HepG2 (cell line): ENCODE results near the gene KRTAP26-1. TPM values are rescaled to one million over a fixed set of nuclear protein-coding genes. Genes with fewer than 3 reads are reported as not detected.

Source experiments
- ATAC-seq: fragments of 200-7000 bp; cut with Tn5 transposase; 3 replicates; pipeline ENCODE4 v1.9.1; 2020; ENCODE audit warnings: mild to moderate bottlenecking, moderate library complexity
- BruUV-seq: library from RNA; stranded (reverse); fragments of 400-500 nt; replicated peaks from 2 replicates; lab custom pipeline; 2021; lab: Mats Ljungman, UMichigan
- CTCF ChIA-PET: fragments of 300-600 bp; formaldehyde crosslinking; extraction: SDS; loops from one replicate; lab custom pipeline; 2021; ENCODE audit warnings: low total read pairs, inconsistent platforms, low intra/inter-chr PET ratio; lab: Yijun Ruan, JAX
- POLR2A ChIA-PET: fragments of 350-600 bp; sonication (Branson Sonifier 250); formaldehyde crosslinking; loops from one replicate; lab custom pipeline; 2020; ENCODE audit warnings: antibody characterized with exemption, inconsistent platforms; lab: Yijun Ruan, JAX
- DNase-seq: peaks from one replicate; pipeline ENCODE4 v3.0.0-alpha.2; 2015; ENCODE audit warnings: low spot score
- FAIRE-seq: peaks from 3 replicates; lab custom pipeline; 2011; peaks lifted over from hg19 to GRCh38; lab: Jason Lieb, UNC
- H2AFZ ChIP-seq: one replicate; pipeline ENCODE4 v1.6.1; 2011; ENCODE audit warnings: low read length, inconsistent platforms
- H3K27ac ChIP-seq: fragments of 300-600 bp; 3 replicates; pipeline ENCODE4 v1.8.0; 2011; ENCODE audit warnings: mixed run types, mild to moderate bottlenecking, mixed read lengths, low read length, inconsistent platforms; ENCODE audit not compliant: insufficient read depth; ENCODE audit errors: extremely low read length
- H3K27me3 ChIP-seq, 2 experiments: fragments of 200-600 bp in 1 of 2; 2 replicates in 1 of 2; 3 replicates in 1 of 2; pipeline versions ENCODE4 v1.6.0 to v1.8.0; 2011; ENCODE audit warnings: low read length in 2 of 2, mild to moderate bottlenecking in 2 of 2, moderate library complexity in 2 of 2, inconsistent platforms in 1 of 2; ENCODE audit not compliant: insufficient read depth in 2 of 2, control insufficient read depth in 1 of 2
- H3K36me3 ChIP-seq, 2 experiments: fragments of 200-600 bp in 1 of 2; replicated peaks in 1 of 2; 2 replicates in 1 of 2; 3 replicates in 1 of 2; pipeline versions ENCODE4 v1.5.1 to v1.8.0; 2011; ENCODE audit warnings: low read length in 2 of 2, inconsistent platforms in 1 of 2; ENCODE audit not compliant: insufficient read depth in 2 of 2, control insufficient read depth in 1 of 2
- H3K4me1 ChIP-seq: 2 replicates; pipeline ENCODE4 v1.5.1; 2012; ENCODE audit warnings: low read length, inconsistent platforms; ENCODE audit not compliant: insufficient read depth
- H3K4me2 ChIP-seq: 2 replicates; pipeline ENCODE4 v1.6.0; 2011; ENCODE audit warnings: low read depth, low read length, inconsistent platforms
- H3K4me3 ChIP-seq, 3 experiments: fragments of 200-600 bp in 1 of 3; sonication (generic), shearing (Covaris generic) in 1 of 3; replicated peaks in 1 of 3; 2 replicates each; pipeline ENCODE4 v1.5.1; 2011 to 2016; ENCODE audit warnings: low read length in 3 of 3, inconsistent platforms in 2 of 3, low read depth in 2 of 3, mild to moderate bottlenecking in 2 of 3, control low read depth in 1 of 3, mixed read lengths in 1 of 3; ENCODE audit not compliant: insufficient read depth in 1 of 3
- H3K79me2 ChIP-seq: one replicate; pipeline ENCODE4 v1.6.1; 2011; ENCODE audit warnings: low read length, inconsistent platforms; ENCODE audit not compliant: insufficient read depth
- H3K9ac ChIP-seq: 2 replicates; pipeline ENCODE4 v1.6.0; 2011; ENCODE audit warnings: mild to moderate bottlenecking, low read depth, low read length, inconsistent platforms; ENCODE audit not compliant: insufficient read depth
- H3K9me3 ChIP-seq: 2 replicates; pipeline ENCODE4 v1.5.1; 2012; ENCODE audit warnings: mild to moderate bottlenecking, low read length
- H4K20me1 ChIP-seq: 2 replicates; pipeline ENCODE4 v1.6.0; 2011; ENCODE audit warnings: inconsistent platforms, mild to moderate bottlenecking, low read length, moderate library complexity; ENCODE audit not compliant: insufficient read depth
- ARID4A ChIP-seq: sonication (generic); formaldehyde crosslinking; IDR thresholded peaks from 2 replicates; pipeline ENCODE4 v1.5.0; 2020; ENCODE audit warnings: mild to moderate bottlenecking, missing genetic modification reagents, borderline replicate concordance
- ARNT ChIP-seq: fragments of 450-650 bp; IDR thresholded peaks from 2 replicates; pipeline ENCODE4 v1.6.1; 2017
- BCL6 ChIP-seq: IDR thresholded peaks from 2 replicates; pipeline ENCODE4 v1.6.1; 2016; ENCODE audit warnings: missing genetic modification reagents, missing compliant biosample characterization
- E2F1 ChIP-seq: sonication (generic); formaldehyde crosslinking; IDR thresholded peaks from 2 replicates; pipeline ENCODE4 v1.5.0; 2020; ENCODE audit warnings: missing genetic modification reagents
- ETV6 ChIP-seq: sonication (generic); formaldehyde crosslinking; conservative IDR thresholded peaks from 2 replicates; pipeline ENCODE4 v1.4.0; 2020; ENCODE audit warnings: missing genetic modification reagents
- FOXK2 ChIP-seq: fragments of 450-650 bp; IDR thresholded peaks from 2 replicates; pipeline ENCODE4 v1.6.1; 2016
- GABPB1 ChIP-seq: IDR thresholded peaks from 2 replicates; pipeline ENCODE4 v1.6.1; 2016; ENCODE audit warnings: mild to moderate bottlenecking, missing genetic modification reagents, moderate library complexity, missing compliant biosample characterization
- REPIN1 ChIP-seq: sonication (generic); formaldehyde crosslinking; IDR thresholded peaks from 2 replicates; pipeline ENCODE4 v1.8.0; 2022; ENCODE audit warnings: missing genetic modification reagents, low read depth, mild to moderate bottlenecking, borderline replicate concordance
- SIN3A ChIP-seq: IDR thresholded peaks from 2 replicates; pipeline ENCODE4 v1.6.1; 2011; ENCODE audit warnings: low read depth, mild to moderate bottlenecking, control low read depth, low read length, borderline replicate concordance
- TCF7L2 ChIP-seq: IDR thresholded peaks from 2 replicates; pipeline ENCODE4 v1.6.1; 2011; ENCODE audit warnings: mild to moderate bottlenecking, low read depth, low read length, moderate library complexity
- XBP1 ChIP-seq: sonication (generic); formaldehyde crosslinking; IDR thresholded peaks from 2 replicates; pipeline ENCODE4 v1.5.0; 2020; ENCODE audit warnings: missing genetic modification reagents
- YEATS2 ChIP-seq: sonication (generic); formaldehyde crosslinking; IDR thresholded peaks from 2 replicates; pipeline ENCODE4 v1.4.0; 2020; ENCODE audit warnings: missing genetic modification reagents, borderline replicate concordance
- ZBTB44 ChIP-seq: sonication (generic); formaldehyde crosslinking; IDR thresholded peaks from 2 replicates; pipeline ENCODE4 v1.4.0; 2020; ENCODE audit warnings: missing genetic modification reagents
- ZNF234 ChIP-seq: sonication (generic); formaldehyde crosslinking; conservative IDR thresholded peaks from 2 replicates; pipeline ENCODE4 v1.5.1; 2020; ENCODE audit warnings: mild to moderate bottlenecking, missing genetic modification reagents
- ZNF253 ChIP-seq: sonication (generic); formaldehyde crosslinking; IDR thresholded peaks from 2 replicates; pipeline ENCODE4 v1.8.0; 2022; ENCODE audit warnings: mild to moderate bottlenecking, missing genetic modification reagents, borderline replicate concordance
- ZNF335 ChIP-seq: sonication (generic); formaldehyde crosslinking; IDR thresholded peaks from 2 replicates; pipeline ENCODE4 v1.4.0; 2020; ENCODE audit warnings: missing genetic modification reagents
- ZNF607 ChIP-seq: sonication (generic); formaldehyde crosslinking; IDR thresholded peaks from 2 replicates; pipeline ENCODE4 v1.5.1; 2020; ENCODE audit warnings: missing genetic modification reagents, mild to moderate bottlenecking, borderline replicate concordance
- ZNF704 ChIP-seq: sonication (generic); formaldehyde crosslinking; IDR thresholded peaks from 2 replicates; pipeline ENCODE4 v1.8.1; 2023; ENCODE audit warnings: mild to moderate bottlenecking, inconsistent platforms, moderate library complexity, missing genetic modification reagents, borderline replicate concordance
- WGBS: methylation state at CpG from one replicate; pipeline ENCODE4 v1.1.6; 2017; ENCODE audit warnings: low lambda C conversion rate; 5-methylcytosine and 5-hydroxymethylcytosine counted together
- in situ Hi-C: cut with HindIII; loops from 2 replicates; pipeline ENCODE4 v1.10.0; 2017; ENCODE audit warnings: low pct_unique_long_range_greater_than_20kb; ENCODE audit not compliant: extremely low pct_ligation_motif_present
- intact Hi-C: fragments of 100-400 bp; cut with micrococcal nuclease; formaldehyde crosslinking; loops from one replicate; pipeline ENCODE4 v1.10.0; 2022; ENCODE audit not compliant: unreplicated experiment
- polyA plus RNA-seq, 8 experiments: library from polyadenylated mRNA; depleted of rRNA in 3 of 8; stranded (reverse) in 7 of 8; unstranded in 1 of 8; fragments of >200 nt; fragmentation: Illumina TruSeq in 4 of 8; extraction: Trizol in 4 of 8; gene quantifications; 2 replicates each; pipeline versions ENCODE4 v1.2.1 to v1.2.3, GENCODE V29; 2011 to 2016; ENCODE audit warnings: low read depth in 4 of 8, missing spikeins in 1 of 8, mixed read lengths in 1 of 8; ENCODE audit not compliant: insufficient read depth in 1 of 8
- total RNA-seq, 5 experiments: library from RNA; depleted of rRNA; stranded (reverse); fragments of >200 nt; fragmentation: Illumina TruSeq; extraction: Trizol; gene quantifications; 2 replicates each; pipeline ENCODE4 v1.2.3, GENCODE V29; 2016; ENCODE audit warnings: low read depth in 1 of 5

The KRTAP26-1 gene
- total and polyA plus RNA-seq, 2 of the 13 experiments (the other 11 are each of a cell fraction or from before 2014, with no cell fraction given), result not detected

- TF ChIP-seq ETV6 (CRISPR knock-in tag) (no peak), ZNF704 (no peak), ARNT (no peak), GABPB1 (CRISPR knock-in tag) (no peak), TCF7L2 (no peak), XBP1 (CRISPR knock-in tag) (no peak), YEATS2 (CRISPR knock-in tag) (no peak)
- TF ChIP-seq, all 625 proteins: peak for 0
These were observed 48.5 kb downstream of the KRTAP26-1 start (continued) for GRCh38 chr21:30271611-30272010.

GRCh38 chr21:30271156-30271555 is 49.0 kb downstream of the KRTAP26-1 start:
- H3K27me3 ChIP-seq, result no peaks in the 10 kb centered on the region
- CTCF ChIA-PET, result no interaction called here
- H3K4me1 ChIP-seq, result no peaks in the 10 kb centered on the region
- no peak for ATAC-seq
- WGBS, result 3% methylated on average over 5 of the region's 5 CpGs
- H3K4me3 ChIP-seq, result no peak overlapping the region
- H4K20me1 ChIP-seq, result no peaks in the 10 kb centered on the region
- POLR2A ChIA-PET, result no interaction called here
- no peaks in the 10 kb centered on the region for H3K79me2 ChIP-seq
- DNase-seq, result no peak
- no peak overlapping the region for H3K9ac ChIP-seq
- no peak overlapping the region for H3K27ac ChIP-seq
- no peaks in the 10 kb centered on the region for H3K36me3 ChIP-seq
- H2AFZ ChIP-seq, result no peak overlapping the region
- peaks cover 85% of the 10 kb centered on the region for H3K9me3 ChIP-seq
- no peak for FAIRE-seq
- BruUV-seq, result no TSS peak
- intact Hi-C loops (no loop called here), in situ Hi-C loops (no loop called here)
- H3K4me2 ChIP-seq, result no peak overlapping the region
- no peak for TF ChIP-seq ZNF253 (CRISPR knock-in tag)
- no peak for TF ChIP-seq REPIN1
- TF ChIP-seq BCL6, result no peak
- TF ChIP-seq FOXK2, result no peak
- no peak for TF ChIP-seq ZNF234
- TF ChIP-seq ARID4A (CRISPR knock-in tag), result no peak
- no peak for TF ChIP-seq ZNF607 (CRISPR knock-in tag)
- no peak for TF ChIP-seq ZNF335 (CRISPR knock-in tag)
- no peak for TF ChIP-seq SIN3A
- TF ChIP-seq ZBTB44 (CRISPR knock-in tag), result no peak
- no peak for TF ChIP-seq E2F1 (CRISPR knock-in tag)
